ENCODE results near the gene COL5A1.
"Not testable (repeated sequence)": the region's sequence is repeated elsewhere in the genome, so short reads cannot be mapped to it uniquely, and the experiment has no call there.

Gene COL5A1

DNA sequence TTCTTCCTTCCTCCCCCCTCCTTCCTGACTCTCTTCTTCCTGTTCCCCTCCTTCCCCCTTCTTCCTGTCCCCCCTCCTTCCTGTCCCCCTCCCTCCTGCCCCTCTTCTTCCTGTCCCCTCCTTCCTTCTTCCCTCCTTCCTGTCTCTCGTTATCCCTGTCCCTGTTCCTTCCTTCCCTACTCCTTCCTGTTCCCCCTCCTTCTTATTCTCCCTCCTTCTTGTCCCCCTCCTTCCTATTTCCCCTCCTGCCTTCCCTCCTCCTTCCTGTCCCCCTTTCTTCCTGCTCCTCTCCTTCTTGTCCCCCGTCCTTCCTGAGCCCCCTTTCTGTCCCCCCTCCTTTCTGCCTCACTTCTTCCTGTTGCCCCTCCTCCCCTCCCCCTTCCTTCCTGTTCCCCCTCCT lies 70.6 kb downstream of the COL5A1 start:
- no peak for DNase-seq

DNA sequence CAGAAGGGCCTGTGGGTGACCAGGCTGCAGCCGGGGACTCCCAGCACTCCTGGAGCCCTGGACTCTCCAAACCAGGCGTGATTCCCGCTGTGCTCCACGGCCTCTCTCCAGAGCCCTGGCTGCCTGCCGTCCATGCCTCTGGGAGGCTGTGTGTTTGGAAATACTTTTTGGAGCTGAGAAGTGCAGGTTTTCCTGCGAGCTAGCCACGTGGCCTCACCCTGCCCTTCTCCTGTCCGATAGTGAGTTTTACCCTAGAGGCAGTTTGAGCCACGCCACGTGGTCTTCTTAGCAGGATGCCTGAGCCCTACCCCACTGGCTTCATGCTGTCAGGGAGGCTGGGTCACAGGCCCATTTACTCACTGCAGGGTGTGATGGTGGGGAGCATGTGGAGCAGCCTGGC lies 71.3 kb downstream of the COL5A1 start:
- DNase-seq, result no peak

- not testable (repeated sequence) for DNase-seq
These were observed 73.9 kb downstream of the COL5A1 start for GRCh38 chr9:134715536-134715935.

DNA sequence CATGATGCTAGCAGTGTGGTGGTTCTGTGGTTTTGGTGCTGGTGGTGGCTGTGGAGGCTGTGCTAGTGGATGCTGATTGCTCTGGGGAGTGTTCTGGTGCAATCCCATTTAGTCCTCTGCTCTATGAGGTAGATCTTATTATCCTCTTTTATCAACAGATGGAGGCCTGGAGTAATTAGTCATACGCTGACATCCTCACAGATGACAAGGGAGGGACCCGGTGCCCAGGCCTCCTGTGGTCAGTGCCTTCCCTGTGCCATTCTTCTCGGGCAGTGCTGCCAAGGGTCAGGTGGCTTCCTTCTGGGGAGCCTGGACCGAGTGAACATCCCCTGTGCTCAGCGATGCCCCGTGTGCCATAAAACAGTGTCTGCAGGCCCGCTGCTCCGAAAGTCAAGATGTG lies 74.5 kb downstream of the COL5A1 start:
- no peak for DNase-seq

- DNase-seq, result no peak
These were observed 75.5 kb downstream of the COL5A1 start for GRCh38 chr9:134717056-134717455.

GRCh38 chr9:134717924-134718645 lies 76.5 kb downstream of the COL5A1 start:
- DNase-seq, result no peak

DNA sequence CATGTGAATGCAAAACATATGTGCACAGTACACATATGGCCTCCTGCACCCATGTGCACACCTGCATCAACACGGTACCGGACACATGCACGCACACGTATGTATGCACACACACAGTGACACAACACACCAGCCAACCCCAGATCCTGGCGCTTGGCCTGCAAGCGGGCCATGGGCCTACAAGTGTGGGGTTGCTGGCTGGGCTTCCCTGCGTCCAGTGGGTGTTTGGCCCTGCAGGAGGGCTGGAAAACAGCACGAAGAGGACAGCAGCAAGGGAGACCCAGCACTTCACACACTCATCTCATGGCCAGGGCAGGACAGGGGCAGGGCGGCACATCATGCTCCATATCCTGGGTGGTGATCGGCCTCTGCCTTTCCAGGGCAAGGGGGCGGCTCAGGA lies 77.7 kb downstream of the COL5A1 start:
- no peak for DNase-seq

DNA sequence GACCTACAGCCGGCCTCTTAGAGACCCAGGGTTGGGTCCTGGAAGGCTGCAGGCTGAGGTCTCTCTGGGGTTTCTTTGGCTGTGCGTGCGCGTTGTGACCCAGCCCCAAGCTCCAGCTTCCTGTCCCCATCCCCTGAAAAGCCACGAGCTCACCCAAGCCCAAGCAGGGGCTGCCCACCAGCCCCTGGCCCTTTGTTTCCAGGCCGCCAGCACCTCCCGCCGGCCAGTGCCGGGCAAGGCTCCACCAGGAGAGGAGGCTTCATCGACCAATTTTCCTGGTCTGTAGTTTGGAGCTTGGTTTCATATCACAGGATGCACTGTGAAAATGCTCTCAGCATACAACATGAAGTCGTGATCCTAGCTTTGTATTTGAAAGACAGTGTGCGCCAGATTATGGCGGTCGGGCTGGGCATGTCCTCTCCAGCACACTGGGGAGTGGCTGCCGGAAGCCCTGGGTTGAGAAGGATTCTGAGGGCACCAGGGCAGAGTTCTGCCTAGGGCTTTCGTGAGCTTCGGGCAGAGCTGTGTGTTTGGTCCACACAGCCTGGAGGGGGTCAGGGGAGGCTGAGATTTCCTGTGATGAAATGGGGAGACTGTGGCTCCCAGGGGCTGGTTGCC lies 78.6 kb downstream of the COL5A1 start:
- no peak for DNase-seq

GRCh38 chr9:134720796-134721195 lies 79.2 kb downstream of the COL5A1 start:
- no peak for DNase-seq

GRCh38 chr9:134721344-134721743 lies 79.7 kb downstream of the COL5A1 start:
- DNase-seq, result no peak

DNA sequence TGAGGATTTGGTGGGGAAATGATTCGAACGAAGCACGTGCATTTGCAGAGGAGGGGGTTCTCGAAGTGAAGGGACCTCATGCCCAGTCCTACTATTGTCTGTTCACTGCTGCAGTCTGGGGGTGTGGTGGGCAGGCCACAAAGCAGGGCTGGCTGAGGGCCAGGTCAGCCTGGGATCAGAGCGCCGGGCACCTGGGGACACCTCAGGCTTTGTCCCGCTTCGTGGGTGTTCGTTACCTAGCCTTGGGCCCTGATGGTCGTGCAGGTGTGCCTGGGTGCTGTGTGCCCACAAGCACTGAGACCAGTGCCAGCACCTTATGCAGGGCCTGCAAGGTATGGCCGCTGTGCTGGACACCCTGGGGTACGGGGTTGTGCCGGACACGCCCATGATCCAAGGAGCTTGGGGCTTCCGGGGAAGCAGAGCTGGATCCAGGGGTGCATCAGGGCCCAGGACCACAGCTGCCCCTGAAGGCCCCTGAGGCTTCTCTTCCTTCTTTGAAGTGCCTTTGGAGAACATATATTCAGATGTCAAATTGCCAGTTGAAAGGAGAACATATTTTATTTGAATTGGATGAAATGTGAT lies 80.6 kb downstream of the COL5A1 start:
- no peak for DNase-seq

DNA sequence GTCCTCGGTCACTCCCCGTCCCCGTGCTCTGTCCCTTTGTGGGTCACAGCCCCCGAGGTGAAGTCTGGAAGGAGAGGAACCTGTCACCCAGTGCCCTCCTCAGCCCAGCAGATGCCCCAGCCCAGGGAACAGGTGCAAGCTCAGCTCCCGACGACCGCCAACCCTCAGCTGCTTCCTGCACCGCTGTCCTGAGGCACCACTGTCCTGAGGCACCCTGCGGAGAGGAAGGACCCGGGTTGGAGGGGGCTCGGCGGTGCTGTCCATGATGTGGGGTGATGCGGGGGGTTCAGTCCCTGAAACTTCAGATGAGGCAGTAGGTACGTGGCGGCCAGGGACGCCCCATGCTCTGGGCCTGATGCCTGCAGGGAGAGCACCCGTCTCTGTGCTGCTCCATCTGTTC lies 81.4 kb downstream of the COL5A1 start:
- DNase-seq, result no peak

DNA sequence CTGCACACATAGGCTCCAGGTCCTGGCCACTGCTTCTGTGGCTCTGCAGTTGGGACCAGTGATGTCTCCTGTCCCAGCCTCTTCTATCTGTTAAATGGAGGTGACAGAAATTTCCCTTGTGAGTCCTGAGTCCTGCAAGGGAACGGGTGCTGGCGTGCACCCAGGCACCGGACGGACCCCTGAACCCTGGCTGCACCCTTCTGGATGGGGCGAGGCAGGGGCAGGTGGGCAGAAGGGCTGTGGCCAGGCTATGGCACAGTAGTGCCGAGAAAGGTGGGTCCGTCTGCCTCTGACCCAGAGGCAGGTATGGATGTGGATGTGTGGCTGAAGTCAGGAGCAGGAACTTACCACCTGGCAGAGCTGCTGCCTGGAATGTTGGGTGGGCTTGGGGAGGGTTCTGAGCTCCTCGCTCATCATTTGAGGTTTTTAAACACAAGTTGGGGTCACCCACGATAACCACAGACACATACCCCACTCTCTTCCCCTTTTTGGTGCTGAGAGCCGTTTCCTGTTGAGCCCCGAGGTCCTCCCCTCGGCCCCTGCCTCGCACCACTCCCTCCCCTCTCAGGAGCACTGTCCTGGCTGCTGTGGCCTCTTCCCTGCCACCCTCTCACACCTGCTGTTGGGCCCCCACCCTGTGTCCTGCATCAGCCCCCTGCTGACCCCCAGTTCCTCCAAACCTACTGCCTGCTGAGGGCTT lies 82.0 kb downstream of the COL5A1 start:
- DNase-seq, result no peak

DNA sequence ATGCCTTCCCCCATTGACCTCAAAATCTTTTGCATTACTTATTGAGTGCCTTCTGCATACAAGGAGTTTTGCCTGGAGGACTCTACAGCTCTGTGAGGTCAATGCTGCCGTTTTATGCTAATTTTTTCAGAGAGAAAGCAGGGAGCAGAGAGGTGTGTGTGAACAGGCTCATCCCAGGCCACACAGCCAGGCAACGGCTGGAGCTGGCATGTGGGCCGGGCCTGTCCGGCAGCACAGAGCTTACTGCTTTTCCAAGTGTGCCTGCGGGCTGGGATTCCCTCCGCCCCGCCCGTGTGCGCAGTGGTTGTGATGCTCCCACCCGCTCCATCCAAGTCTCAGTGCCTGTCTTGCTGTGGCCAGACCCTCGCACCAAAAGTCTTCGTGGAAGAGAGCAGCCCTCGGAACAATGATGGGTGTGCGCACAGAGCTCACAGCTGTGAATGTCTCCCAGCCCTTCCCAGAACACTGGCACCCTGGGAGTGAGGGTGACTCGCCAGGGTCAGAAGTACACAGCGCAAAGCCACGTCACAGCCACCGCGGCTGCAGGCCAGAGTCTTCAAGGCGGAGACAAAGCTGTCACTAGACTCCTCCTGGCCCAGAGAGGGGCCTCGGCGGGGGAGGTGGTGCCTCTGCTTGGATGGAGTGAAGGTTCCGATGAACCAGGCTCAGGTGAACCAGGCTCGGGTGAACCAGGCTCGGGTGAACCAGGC lies 82.8 kb downstream of the COL5A1 start:
- DNase-seq, result no peak

DNA sequence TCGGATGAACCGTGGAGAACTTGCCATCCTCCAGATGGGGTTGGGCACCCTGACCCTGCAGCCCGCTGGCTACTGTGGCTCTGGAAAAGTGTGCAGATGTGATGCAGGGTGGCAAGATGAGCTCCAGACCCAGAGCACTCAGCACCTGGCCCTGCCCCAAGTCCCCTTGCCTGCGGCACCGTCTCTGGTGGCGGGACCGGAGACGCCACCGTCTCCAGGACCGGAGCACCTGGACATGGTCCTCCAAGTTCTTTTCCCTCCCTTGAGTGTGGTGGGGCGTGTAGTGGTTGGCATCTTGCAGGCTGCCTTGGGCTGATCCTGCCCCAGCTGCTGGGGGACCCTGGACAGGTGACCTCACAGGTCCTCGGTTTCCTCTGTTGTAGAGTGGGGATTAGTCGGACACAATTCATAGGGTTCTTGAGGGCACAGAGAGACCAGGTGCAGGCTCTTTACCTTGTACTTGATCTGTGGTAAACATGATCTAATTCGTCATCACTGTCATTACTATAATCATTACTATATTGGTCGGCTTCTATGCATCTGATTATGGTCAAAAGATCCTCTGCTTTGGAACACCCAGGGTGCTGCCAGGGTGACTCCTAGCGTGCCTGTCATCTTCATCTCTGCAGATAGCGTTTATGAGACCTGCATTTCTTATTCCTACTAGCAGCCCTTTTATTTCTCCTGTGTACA lies 83.5 kb downstream of the COL5A1 start:
- no peak for DNase-seq

- DNase-seq, result no peak
These were observed 84.0 kb downstream of the COL5A1 start for GRCh38 chr9:134725605-134725940.

DNA sequence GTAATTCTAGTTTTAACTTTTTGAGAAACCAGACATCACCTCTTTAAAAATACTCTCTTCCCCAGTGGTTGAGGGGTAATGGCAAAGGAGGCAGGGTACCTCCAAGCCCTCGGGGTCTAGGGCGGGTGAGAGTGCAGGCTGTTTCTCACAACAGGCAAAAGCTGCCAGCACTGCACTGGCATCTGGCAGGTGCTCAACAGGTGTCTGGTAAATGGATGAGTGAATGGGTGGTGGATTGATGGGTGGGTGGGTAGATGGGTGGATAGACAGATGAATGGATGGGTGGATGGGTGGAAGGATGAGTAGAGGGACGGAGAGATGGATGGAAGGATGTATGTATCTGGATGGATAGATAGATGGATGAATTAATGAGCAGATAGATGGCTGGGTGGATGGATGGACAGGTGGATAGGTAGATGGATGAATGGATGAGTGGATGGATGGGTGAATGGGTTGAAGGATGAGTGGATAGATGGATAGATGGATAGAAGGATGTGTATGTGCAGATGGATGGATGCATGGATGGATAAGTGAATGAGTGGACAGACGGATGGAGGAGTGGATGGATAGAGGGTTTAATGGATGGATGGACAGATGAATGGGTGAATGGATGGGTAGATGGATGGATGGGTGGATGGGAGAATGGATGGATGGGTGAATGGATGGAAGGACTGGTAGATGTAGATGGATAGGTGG lies 84.6 kb downstream of the COL5A1 start:
- no peak for DNase-seq

- no peak for DNase-seq
These were observed 85.1 kb downstream of the COL5A1 start for GRCh38 chr9:134726722-134727034.

- DNase-seq, result no peak
These were observed 86.6 kb downstream of the COL5A1 start for GRCh38 chr9:134728021-134728795.

DNA sequence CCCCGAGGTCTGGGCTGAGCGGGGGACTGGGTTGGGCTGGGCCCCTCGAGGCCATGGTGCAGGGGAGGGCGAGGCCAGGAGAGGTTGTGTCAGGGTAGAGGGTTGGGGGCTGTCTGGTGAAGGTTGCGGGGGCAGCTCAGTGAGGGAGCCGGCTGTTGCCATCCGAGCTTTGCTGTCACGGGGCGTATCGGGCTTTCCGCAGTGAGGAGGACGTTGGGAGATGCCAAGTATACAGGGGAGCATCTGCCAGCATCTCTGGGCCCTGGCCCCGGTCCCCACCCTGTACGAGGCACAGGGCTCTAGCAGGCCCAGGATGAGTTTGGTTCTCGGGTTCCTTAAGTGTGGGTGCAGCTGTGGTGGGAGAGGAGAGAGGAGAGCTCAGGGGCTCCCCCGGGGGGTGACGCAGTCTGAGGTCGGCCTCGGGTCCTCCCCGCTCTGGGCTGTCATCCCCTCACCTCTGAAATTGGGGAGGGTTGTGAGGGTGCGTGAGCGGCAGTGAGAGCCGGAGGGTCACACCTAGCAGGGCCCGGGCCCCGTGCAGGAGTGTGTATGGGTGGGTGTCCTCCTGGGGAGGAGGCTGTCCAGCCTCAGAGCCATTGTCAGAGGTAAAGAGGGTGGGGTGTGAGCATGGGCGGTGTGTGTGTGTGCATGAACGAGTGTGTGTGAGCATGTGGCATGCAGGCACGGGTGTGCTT lies 87.3 kb downstream of the COL5A1 start:
- no peak for DNase-seq

Data from NCI-H2081 treated with DMSO at 0.1 percent for 48 hours (cell line).